ENCODE measurements around the gene SLC24A4. TPM values are rescaled to one million over a fixed set of nuclear protein-coding genes. Genes with fewer than 3 reads are reported as not detected.
A peak's percentile ranks its signal among the peaks of the same experiment; 100 is the strongest.

SLC24A4 gene
- total RNA-seq, 1 donor from 2014 or later, result 3.5 TPM

DNA sequence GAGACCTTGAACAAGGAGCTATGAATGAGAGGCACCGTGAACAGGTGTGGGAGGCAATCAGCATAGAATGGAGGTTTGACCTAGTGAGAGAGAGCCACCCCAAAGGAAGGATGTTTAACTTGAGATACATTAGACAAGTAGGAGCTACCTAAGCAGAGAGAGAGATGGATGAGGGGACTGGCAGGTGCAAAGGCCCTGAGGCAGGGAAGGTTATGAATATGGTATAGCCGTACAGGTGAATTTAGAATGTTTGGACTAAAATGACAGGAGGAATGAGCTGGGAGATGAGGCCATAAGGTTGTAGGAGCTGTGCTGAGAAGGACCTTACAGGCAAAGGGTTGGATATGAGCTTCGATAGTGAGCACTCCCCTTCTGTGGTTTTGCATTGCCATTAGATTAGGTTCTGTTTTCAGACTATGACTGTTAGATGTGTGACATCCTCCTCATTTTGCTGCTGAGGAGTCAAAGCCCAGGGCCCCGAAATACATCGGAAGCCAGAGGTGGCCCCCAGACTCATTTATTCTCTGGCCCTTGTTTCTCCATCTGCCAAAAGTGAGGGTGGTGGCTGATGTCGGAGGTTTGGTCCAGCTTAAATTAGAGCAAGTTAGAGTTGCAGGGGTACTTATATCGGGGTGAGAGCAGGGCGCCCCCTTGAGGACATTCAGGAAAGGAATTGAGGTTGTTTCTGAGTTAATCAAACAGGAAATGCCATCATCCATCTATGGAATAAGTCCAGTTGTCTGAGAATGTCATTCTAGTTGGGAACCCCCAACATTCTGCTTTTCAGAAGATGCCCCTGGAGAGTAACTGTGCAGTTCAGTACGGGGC lies 29.4 kb downstream of the SLC24A4 start:
- no peaks in the 10 kb centered on the region for H3K9me3 ChIP-seq
- H3K36me3 ChIP-seq, result no peaks in the 10 kb centered on the region
- peak in 1 of 2 donors; percentile 30 for ATAC-seq
- no peak overlapping the region for H3K27ac ChIP-seq
- TF ChIP-seq CTCF (IDR thresholded peaks at IDR 0.05), result peak; percentile 42
- H3K27me3 ChIP-seq (ENCODE audit: low read depth), result peaks cover 7% of the 10 kb centered on the region
- intact Hi-C loops (cut with DNase I), result no loop called here
- no peak for DNase-seq
- no peak overlapping the region for H3K4me3 ChIP-seq
- H3K4me1 ChIP-seq, result no peaks in the 10 kb centered on the region

GRCh38 chr14:92353447-92353846 lies 30.5 kb downstream of the SLC24A4 start:
- no peak for TF ChIP-seq CTCF (IDR thresholded peaks at IDR 0.05)
- Histone ChIP-seq H3K27me3 (ENCODE audit: low read depth) (peaks cover 7% of the 10 kb centered on the region), H3K4me1 (no peaks in the 10 kb centered on the region), H3K36me3 (no peaks in the 10 kb centered on the region), H3K9me3 (no peaks in the 10 kb centered on the region), H3K4me3 (no peak overlapping the region), H3K27ac (no peak overlapping the region)
- ATAC-seq, result no peak
- no peak for DNase-seq
- intact Hi-C loops (cut with DNase I), result no loop called here

GRCh38 chr14:92356677-92357076 lies 33.7 kb downstream of the SLC24A4 start:
- DNase-seq, result no peak
- intact Hi-C loops (cut with DNase I), result no loop called here
- no peak for TF ChIP-seq CTCF (IDR thresholded peaks at IDR 0.05)

GRCh38 chr14:92360651-92361370 lies 37.8 kb downstream of the SLC24A4 start:
- H3K4me1 ChIP-seq, result no peaks in the 10 kb centered on the region
- no peak for TF ChIP-seq CTCF (IDR thresholded peaks at IDR 0.05)
- ATAC-seq, result no peak

More at GRCh38 chr14:92356677-92357076, 33.7 kb downstream of the SLC24A4 start:
- Histone ChIP-seq H3K4me1 (no peaks in the 10 kb centered on the region), H3K9me3 (no peaks in the 10 kb centered on the region), H3K27ac (no peak overlapping the region), H3K4me3 (no peak overlapping the region), H3K27me3 (ENCODE audit: low read depth) (peaks cover 7% of the 10 kb centered on the region), H3K36me3 (no peaks in the 10 kb centered on the region)
- ATAC-seq, result peak in 1 of 2 donors; percentile 35

GRCh38 chr14:92362781-92363235 lies 39.8 kb downstream of the SLC24A4 start:
- ATAC-seq (no peak), DNase-seq (no peak)
- H3K27ac ChIP-seq, result no peak overlapping the region
- no peak overlapping the region for H3K4me3 ChIP-seq
- intact Hi-C loops (cut with DNase I), result no loop called here
- no peaks in the 10 kb centered on the region for H3K4me1 ChIP-seq
- no peaks in the 10 kb centered on the region for H3K9me3 ChIP-seq
- H3K36me3 ChIP-seq, result no peaks in the 10 kb centered on the region
- peaks cover 3% of the 10 kb centered on the region for H3K27me3 ChIP-seq (ENCODE audit: low read depth)
- no peak for TF ChIP-seq CTCF (IDR thresholded peaks at IDR 0.05)

More at GRCh38 chr14:92360651-92361370, 37.8 kb downstream of the SLC24A4 start:
- Histone ChIP-seq H3K27me3 (ENCODE audit: low read depth) (peaks cover 3% of the 10 kb centered on the region), H3K27ac (no peak overlapping the region), H3K9me3 (no peaks in the 10 kb centered on the region), H3K4me3 (no peak overlapping the region), H3K36me3 (no peaks in the 10 kb centered on the region)
- intact Hi-C loops (cut with DNase I), result no loop called here
- no peak for DNase-seq

Measured in lower lobe of right lung (tissue), 2 donors.